Transverse colon (tissue), 4 donors: ENCODE results near the gene SEMA3A.

Experiments used
- CTCF ChIP-seq, 5 experiments: fragments of 200-600 bp in 3 of 5; fragments of 450-650 bp in 2 of 5; sonication (generic) in 3 of 5; IDR thresholded peaks; 1 replicate in 2 of 5; 2 replicates in 3 of 5; pipeline ENCODE4 v1.5.1; 2016 to 2017; ENCODE audit warnings: antibody characterized with exemption in 5 of 5, inconsistent platforms in 3 of 5, mild to moderate bottlenecking in 2 of 5, moderate library complexity in 1 of 5
- POLR2AphosphoS5 ChIP-seq, 3 donors: sonication (generic); formaldehyde crosslinking; IDR thresholded peaks; one replicate each; pipeline ENCODE4 v1.6.1; 2016; ENCODE audit warnings: antibody characterized with exemption in 3 of 3

- TF ChIP-seq CTCF (IDR thresholded peaks at IDR 0.05), result no peak
- TF ChIP-seq POLR2AphosphoS5 (IDR thresholded peaks at IDR 0.05), result no peak
These were observed 80.4 kb downstream of the SEMA3A start for GRCh38 chr7:84113906-84114850.
